Activated naive CD4-positive, alpha-beta T cell treated with anti-CD3 and anti-CD28 coated beads, Interleukin-2, amount 50 U/mL, for 16 hours (primary cell): ENCODE measurements around the gene APLP2.

Source experiments
- DNase-seq: peaks from one replicate; pipeline ENCODE4 v3.0.0-alpha.2; 2020

The APLP2 gene

GRCh38 chr11:130121445-130121978 lies 51.8 kb downstream of the APLP2 start:
- no peak for DNase-seq

- DNase-seq = peak; percentile 43
Measured at GRCh38 chr11:130122141-130122575, 52.5 kb downstream of the APLP2 start.

GRCh38 chr11:130123414-130124040 lies 53.8 kb downstream of the APLP2 start:
- DNase-seq = no peak

- no peak for DNase-seq
Measured at GRCh38 chr11:130124096-130124495, 54.4 kb downstream of the APLP2 start.

GRCh38 chr11:130125638-130126037 lies 55.9 kb downstream of the APLP2 start:
- DNase-seq = no peak

DNA sequence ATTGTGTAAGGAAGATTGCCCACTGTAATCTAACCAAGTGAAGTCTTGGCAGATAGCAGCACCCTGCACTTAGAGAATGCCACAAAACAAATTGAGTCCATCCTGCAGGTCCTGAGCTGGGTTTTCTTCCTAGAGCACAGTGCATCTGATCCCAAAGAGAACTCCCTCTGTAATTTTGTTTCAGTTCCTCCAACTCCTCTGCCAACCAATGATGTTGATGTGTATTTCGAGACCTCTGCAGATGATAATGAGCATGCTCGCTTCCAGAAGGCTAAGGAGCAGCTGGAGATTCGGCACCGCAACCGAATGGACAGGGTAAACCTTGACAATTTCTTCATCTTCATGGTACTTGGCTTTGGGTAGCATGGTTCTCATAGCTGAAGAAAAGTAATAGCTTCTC lies 56.8 kb downstream of the APLP2 start:
- no peak for DNase-seq

GRCh38 chr11:130127509-130127908 lies 57.8 kb downstream of the APLP2 start:
- no peak for DNase-seq

DNA sequence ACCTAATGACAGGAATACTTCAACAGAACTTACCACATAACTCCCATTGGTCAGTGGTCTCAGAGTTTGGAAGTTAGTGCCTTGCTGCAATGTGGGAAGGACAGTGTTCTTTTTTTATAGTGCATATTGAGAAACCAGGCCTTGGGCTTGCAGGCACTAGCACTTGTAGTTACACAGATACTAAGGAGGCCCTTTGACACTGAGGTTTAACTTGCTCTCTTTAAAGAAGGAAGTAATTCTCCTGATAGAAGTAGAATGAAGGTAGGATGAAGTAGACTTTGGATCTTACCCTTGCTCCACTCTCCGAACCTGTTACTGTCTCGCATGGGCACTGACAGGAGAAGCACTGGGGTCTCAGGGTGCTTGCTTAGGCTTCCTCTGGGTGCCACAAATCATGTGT lies 58.9 kb downstream of the APLP2 start:
- DNase-seq = no peak

GRCh38 chr11:130129922-130130321 lies 60.2 kb downstream of the APLP2 start:
- DNase-seq = no peak

DNA sequence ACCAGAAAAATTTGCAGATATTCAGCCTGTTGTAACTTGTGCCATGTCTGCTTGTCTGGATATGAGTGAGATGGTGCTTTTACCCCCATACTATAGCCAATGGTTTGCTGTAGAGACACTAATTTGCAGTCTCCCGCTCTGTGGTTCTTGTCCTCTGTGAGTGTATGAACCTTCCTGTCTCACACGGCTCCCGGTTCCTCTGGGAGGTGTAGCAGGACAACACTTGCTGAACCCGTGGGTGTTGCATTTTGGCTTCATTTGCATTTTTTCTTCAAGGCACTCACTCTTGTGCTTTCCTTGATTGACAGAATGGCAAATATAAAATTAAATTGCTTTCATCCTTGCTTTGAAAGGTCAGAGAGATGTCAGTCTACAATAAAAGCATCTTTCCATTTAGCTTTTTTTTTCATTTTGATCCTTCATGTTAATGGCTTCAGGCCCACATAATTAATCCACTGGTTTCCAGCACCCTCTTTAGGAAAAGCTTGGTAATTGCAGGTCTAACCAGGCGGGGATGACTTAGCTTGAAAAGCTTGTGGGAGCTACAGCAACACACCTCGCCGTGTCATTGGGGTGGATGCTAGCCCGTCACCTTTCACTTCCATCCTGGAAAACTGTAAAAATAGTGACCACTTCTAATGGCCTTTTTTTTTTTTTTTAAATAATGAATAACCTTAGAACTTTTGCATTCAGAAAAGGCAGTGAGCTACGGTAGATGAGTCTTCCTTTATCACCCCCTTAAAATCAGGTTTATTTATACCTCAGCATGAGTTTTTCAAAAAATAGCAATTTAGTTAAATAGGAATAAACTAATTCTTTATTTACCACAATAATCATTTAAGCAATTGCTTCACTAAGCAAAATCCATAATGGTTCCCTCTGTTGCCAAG lies 62.5 kb downstream of the APLP2 start:
- DNase-seq = peak; percentile 33

DNA sequence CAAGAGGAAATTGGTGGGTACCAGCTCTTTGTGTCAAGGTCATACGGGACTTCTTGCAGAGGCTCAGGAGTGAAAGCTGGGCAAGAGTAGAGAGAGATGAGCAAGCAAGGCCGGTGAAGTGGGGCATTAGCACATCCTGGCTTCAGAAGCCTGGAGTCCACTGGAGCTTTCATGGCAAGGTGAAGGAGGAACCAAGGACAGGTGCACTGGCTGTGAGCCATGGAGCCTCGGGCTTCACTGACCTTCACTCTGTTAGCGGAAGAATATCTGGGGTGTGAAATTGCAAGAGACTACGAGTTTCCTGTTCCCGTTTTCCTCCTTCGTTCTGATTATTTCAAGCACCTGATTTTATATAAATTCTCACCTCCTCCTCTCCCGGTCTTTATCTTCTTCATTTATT lies 64.0 kb downstream of the APLP2 start:
- no peak for DNase-seq

DNA sequence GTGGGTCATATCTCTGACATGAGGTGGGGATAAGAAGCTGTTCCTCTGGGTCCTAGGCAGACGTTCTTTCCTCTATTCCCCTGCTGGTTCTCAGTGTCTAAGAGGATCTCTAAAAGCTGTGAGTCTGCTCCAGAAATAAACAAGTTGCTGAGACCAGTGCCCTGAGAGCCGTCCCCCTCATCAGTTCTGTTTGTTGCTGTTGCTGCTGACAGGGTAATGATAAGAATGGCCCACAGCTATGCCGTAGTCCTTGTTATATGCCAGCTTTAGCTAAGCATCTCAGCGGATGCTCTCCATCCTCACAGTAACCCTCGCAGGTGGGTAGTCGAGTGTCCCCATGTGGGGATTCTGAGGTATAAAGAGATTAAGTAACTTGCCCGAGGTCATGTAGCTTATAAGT lies 66.4 kb downstream of the APLP2 start:
- DNase-seq = no peak

DNA sequence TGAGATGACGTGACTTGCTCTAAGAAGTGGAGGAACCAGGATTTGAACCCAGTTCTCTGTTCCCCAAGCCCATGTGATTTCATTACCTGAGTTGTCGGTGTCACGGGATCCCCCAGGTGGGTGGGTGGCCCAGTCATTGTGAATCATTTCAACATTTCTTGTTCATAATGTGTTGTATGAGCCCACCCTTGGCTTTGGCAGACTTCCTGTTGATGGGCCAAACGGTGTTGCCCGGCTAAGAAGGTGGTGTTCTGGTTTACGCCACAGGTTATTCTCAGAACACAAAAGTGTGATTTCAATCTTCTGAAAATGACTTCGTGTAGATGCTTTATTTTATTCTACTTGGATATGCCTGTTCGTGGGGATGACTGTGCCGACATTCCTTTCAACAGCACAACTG lies 68.3 kb downstream of the APLP2 start:
- DNase-seq = no peak

GRCh38 chr11:130139401-130139800 lies 69.7 kb downstream of the APLP2 start:
- DNase-seq = no peak

GRCh38 chr11:130141561-130142341 lies 72.1 kb downstream of the APLP2 start:
- DNase-seq = no peak

GRCh38 chr11:130144141-130144540 lies 74.4 kb downstream of the APLP2 start:
- no peak for DNase-seq

GRCh38 chr11:130144861-130145281 lies 75.2 kb downstream of the APLP2 start:
- no peak for DNase-seq

- DNase-seq = no peak
Measured at GRCh38 chr11:130145311-130145812, 75.7 kb downstream of the APLP2 start.

DNA sequence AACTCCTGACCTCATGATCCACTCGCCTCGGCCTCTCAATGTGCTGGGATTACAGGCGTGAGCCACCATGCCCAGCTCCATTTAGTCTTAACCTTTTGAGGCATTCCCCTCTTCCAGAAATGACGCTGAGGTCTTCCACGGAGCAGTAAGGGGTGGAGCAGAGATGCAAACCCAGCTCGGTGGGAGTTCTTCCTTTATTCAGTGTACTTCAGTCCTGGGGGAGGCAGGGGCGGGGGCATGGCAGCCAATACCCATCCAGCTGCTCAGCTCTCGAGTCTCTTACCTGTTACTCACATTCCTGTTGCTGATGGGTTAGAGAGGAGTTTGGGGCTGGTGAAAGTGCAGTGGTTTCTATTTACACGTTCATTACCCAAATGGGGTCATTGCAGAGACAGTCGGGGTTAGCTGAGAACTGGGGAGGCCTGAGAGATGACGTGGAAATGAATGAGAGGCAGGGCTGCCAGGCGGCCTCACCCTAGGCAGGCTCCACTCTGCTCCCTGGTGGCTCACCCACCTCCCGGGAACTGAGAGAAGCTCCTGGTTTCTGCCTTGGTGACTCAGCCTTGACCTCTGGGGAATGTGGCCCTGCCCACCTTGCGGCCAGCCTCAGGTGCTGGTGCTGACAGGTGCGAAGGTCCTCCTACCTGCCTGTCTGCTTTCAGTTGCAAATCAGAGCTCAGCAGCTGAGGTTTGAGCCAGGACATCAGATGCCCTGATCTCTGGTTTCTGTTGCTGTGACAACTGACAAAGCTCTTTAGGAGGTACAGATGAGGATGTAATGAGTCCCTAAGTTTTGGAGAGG lies 76.5 kb downstream of the APLP2 start:
- DNase-seq = no peak

DNA sequence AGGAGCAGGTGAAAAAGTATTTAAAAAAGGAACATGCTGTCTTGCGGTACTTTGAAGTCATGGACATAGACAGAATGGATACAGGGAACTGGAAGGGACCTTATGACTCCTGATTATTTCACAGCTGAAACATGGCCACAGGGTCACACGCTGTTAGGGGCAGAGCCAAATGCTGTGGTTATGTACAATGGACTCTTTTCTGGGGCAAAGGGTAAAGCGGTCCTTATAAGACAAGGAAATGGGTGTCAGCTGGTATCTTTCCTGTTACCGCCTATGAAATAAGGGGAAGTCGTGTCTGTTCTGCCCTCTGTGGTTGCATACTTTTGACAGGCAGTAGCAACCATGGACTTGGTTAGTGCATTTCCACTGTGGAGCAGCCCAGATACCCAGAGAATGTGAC lies 77.1 kb downstream of the APLP2 start:
- DNase-seq = no peak

- DNase-seq = no peak
Measured at GRCh38 chr11:130148796-130149326, 79.2 kb downstream of the APLP2 start.

DNA sequence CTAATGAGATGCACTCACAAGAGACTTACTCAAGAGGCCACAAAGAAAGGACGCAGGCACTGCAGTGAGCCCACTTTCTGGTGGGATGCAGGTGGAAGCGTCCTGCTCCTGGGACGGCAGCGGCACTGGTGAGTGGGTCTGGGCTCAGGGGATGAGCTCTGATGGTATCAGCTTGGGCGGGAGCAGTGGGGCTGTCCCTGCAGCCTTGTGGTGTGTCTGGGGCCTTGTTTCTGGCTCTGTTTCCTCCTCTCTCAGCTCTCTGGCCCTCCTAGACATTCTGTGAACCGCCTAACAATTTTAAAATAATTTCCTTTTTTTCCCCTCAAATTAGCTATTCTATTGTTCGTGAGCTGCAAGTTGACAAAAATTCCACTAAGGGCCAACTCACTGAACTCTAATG lies 81.1 kb downstream of the APLP2 start:
- no peak for DNase-seq
